Ramos (cell line): Measurements from ENCODE around the gene VSIR.

Experiments used
- in situ Hi-C: fragments of 300-500 bp; cut with MboI; formaldehyde crosslinking; loops from one replicate; pipeline ENCODE4 v1.14.3; 2022; ENCODE audit warnings: low sequenced_read_pairs; ENCODE audit not compliant: unreplicated experiment

VSIR gene

DNA sequence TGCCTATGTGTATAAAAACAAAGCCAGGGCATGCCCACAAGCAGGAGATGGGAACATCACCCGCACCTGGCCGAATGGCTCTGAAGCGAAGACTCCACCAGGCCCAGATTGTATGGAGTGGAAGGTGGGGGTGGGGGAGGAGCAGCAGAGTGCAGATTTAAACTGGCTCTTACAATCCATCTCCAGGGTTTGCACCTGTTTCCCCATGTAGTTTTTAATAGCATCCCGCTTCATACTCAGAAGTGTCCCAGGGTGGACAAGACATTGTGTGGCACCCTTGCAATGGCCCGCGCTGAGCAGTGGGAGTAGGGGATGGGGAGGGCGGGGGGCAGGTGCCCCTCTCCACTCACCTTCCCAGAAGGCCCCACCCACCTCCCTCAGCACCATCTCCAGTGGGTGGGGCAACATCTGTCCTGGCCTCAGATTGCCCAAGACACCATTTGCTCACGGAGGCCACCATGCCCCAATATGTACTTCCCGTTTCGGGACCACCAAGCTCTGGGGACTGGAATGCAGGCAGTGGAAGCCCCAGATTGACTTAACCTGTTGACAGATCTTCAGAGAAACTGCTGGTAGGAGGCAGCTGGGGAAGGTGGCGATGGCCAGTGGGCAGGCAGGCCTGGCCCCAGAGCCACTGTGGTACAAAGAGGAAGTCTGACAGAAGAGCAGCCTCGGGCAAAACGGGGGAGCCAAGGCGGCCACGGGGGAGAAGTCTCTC is 23.0 kb downstream of the VSIR start:
- in situ Hi-C loops = no loop called here

DNA sequence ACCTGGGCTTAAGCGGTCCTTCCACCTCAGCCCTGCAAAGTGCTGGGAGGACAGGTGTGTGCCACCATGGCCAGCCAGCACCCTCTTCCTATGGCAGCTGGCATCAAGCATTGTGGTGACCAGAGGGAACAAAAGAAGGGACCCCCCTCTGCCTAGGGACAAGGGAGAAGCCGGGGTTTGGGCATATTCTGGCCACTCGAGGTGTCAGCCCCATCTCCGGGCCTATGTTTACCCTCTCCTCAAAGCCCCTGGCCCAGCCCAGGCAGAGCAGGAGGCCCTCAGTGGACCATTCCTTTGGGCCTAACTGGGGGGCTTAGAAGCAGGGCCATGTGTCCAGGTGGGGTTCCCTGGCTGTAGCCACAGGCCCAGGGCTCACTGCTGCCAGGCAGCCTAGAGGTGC is 23.9 kb downstream of the VSIR start:
- in situ Hi-C loops = loop anchor here (25.0 kb wide), 1 partner anchor 1262 kb away; the partner anchor contains the start of gene PALD1

DNA sequence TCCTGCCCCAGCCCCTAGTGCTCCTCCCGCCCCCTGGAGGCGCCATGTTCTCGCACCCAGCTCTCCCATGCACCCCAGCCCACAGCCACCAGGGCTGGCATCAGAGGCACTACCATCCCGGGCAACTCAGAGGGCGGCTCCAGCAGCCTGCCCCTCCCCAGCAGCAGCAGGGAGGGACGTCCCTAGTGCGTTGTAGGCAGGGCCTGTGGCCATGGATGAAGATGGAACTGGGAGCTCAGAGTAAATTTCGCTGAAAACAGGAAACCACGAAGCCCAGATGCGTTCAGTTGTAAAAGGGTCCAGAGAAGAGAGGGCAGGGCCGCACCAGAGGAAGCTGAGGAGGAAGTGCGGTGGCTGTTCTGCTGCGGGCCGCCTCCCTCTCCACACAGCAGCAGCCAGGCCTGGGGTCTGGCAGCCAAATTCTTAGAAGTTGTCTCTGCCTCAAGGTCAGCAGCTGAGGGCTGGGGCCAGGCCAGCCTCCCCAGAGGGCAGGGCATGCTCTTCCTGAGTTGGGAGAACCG is 24.6 kb downstream of the VSIR start:
- in situ Hi-C loops = loop anchor here (25.0 kb wide), 1 partner anchor 1261 kb away; the partner anchor contains the start of gene PALD1

DNA sequence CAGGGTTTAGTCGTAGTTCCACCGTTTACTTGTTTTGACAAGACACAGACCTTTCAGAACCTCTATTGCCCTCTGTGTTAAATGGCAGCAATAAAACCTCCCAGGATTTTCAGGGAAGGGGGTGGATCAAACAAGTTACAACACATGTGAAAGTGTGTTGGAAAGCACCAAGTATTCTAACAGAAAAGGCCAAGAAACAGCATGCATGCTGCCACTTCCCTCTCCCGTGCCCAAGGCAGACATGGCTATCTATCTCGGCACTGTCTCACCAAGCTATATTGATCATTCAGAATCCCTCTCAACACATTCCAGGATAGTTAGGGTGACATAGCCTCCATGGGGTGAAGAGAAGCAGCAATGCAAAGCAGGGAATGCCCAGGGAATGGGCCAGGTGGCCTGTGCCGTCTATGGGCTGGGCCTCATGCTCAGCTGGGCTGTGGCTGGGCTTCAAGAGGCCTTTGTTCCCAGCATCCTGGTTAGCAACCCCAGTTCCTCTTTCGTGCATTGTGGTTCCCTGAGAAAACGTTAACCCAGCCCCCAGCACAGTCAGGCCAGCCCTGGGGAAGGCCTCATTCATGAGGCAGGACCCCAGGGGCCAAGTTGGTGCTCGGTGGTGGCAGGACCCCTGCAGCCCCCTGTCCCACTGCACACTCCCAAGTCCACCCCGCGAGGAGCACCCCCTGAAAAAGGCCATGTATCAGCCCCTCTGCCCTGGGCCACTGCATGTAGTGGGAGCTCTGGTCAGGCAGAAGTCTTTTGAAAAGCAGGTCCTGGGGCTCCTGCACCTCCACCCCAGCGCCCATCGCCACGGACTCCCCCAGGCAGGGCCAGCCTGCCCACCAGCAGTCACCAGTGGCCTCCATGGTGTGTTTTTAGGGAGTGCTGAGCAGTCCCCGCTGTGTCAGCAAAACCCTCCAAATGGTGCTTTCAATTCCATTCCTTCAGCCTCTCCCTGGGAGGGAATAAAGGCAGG is 25.5 kb downstream of the VSIR start:
- in situ Hi-C loops = loop anchor here (25.0 kb wide), 1 partner anchor 1261 kb away; the partner anchor contains the start of gene PALD1

DNA sequence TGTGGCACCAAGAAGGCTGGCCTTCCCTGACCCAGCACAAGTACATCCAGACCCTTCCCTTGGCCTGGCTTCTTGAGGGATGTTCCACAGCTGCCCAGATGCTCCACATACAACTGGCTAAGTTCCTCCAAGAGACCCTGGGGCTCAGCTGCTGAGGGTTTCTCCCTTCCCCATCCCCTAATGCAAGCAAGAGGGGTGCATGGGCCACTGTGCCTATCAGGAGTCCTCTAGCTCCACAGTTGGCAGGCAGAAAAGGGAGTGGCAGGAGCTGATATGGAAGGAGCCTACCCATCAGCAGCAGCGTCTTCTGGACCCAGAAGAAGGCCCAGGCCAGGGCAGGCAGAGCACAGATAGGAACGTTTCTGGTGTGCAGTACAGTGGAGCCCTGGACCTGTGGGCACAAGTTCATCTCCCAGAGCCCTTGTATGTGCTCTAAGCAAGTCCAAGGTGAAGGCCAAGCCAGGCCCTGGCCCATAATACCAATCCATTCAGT is 26.2 kb downstream of the VSIR start:
- in situ Hi-C loops = loop anchor here (25.0 kb wide), 1 partner anchor 1260 kb away; the partner anchor contains the start of gene PALD1

DNA sequence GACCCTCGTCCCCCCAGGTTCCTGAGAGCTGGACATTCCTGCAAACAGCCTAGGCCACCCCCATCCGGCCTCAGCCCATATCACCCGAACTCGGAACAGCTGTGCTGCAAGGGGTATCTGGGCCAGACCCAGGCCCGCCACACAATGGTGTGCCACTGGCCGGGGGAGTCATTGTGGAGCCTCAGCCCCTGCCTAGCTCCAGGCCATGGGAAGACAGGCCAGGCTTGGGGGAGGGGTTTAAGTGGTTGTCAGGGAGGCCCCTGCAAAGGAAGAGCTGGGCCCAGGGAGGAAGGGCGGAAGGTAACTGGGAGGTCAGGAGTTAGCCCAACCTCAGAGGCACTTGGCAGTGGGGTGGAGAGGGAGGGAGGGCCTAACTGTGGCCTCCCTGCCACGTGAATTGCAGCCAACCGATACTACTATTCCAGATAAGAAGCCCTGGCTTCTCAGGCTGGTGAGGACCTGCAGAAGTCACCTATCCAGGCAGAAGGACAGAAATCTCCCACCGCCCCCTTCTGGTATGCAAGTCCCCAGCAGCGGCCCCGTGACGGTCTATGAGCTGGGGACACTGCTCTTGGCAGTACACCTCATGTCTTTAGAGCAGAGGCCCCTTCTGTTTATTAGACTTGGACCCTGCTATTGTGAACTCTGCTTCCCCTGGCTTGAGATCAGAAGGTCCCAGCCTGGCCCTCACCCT is 26.8 kb downstream of the VSIR start:
- in situ Hi-C loops = loop anchor here (25.0 kb wide), 1 partner anchor 1259 kb away; the partner anchor contains the start of gene PALD1

DNA sequence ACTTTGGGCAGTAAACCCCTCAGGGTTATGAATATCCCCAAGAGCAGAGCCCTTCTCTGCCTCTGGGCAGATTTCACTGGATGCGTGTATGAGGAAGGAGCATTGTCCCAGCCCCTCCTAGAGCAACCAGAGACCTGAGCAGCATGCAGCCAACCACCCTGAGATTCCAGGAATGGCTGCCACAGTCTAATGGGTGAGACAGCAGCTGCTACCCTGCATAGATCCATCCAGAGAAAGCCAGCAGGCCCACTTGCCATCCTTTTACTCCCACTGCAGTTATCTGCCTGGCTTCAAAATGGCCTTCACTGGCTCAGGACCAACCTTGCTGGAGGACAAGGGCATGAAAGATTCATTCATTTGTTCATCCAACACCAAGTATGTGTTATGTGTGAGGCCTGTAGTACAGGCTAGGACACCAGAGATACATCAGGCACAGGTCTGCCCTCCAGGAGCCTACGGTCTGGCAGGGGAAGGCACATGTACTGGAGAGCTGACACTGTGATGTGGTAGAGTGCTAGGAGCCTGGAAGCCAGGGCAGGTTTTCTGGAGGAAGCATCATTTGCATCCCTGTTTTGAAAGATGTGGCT is 27.6 kb downstream of the VSIR start:
- in situ Hi-C loops = loop anchor here (25.0 kb wide), 1 partner anchor 1258 kb away; the partner anchor contains the start of gene PALD1

DNA sequence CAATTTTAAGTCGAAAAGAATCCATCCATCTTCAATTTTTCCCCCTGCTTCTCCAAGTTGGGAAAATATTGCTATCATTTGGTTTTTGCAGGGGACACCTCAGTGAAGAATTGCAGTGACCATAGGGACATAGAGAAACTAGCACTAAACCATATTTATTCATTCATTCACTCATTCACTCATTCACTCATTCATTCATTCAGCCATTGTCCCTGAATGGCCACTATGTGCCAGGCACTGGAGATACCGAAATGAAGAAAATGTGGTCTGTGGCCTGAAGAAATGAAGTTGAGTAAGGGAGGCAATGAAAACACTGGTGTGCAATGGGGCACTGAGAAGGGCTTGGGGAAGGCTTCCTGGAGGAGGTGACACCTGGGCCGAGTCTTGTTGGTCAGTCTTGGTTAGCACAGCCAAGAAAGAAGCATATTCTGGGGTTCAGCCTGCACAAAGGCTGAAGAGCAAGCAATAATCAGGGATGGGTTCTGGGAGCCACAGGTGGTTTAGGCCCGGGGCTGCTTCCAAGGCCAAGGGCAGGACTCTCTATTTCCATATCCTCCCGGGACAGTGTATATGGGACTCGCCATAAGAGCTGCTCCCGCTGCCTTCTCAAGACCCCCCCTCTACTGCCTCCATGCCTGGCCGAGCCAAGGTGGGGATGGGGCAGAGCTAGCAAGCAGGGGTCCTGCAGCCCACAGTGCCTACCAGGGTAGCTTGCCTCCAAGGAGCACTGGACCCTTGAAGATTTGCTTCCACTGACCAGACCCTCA is 28.2 kb downstream of the VSIR start:
- in situ Hi-C loops = loop anchor here (25.0 kb wide), 1 partner anchor 1258 kb away; the partner anchor contains the start of gene PALD1

DNA sequence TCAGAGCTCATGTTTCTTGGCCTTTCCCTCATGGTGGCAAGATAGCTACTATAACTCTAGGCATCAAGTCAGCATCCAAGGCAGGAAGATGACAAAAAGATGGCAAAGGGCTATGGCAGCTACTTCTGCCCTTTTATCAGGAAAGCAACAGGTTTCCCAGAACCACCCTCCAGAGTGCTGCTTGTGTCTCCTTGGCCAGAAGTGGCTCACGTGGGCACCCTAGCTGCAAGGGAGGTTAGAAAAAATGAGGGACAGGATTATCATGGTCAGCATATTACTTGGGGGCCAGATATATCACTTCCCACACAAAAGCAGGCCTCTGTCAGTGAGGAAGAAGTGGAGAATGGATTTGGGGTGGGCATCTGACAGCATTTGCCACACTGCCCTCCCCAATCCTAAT is 29.5 kb downstream of the VSIR start:
- in situ Hi-C loops = loop anchor here (25.0 kb wide), 1 partner anchor 1257 kb away; the partner anchor contains the start of gene PALD1

DNA sequence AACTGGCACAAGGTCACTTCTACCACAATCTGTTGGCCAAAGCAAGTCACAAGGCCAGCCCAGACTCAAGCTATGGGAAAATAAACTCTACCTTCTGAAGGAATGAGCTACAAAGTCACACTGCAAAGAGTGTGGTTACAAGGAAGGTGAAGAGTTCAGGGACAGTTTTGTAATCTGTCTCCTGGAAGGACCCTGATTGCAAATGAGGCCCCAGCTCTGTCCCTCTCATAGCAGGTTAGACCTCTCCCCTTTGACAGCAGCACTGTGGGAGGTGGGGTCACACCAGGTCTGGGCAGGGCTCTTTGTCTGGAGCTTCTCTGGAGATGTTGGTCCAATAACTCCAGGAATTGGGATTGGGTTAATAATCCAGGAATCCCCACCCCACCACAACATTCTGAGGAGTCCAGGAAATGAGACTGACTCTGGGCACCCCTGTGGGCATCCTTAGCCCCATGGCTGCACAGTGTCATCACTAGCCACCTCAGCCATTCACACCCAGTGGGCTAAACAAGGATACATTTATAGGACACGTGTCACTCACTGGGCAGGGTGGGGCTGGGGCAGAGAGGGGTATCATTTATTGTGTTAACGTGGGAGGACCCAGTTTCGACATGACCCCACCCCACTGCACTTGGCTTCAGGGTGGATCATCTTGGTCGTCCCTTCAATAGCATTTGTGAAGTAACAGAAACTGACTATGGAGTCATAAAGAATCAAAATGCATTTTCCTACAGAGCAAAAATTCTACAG is 30.1 kb downstream of the VSIR start:
- in situ Hi-C loops = loop anchor here (25.0 kb wide), 1 partner anchor 1256 kb away; the partner anchor contains the start of gene PALD1

DNA sequence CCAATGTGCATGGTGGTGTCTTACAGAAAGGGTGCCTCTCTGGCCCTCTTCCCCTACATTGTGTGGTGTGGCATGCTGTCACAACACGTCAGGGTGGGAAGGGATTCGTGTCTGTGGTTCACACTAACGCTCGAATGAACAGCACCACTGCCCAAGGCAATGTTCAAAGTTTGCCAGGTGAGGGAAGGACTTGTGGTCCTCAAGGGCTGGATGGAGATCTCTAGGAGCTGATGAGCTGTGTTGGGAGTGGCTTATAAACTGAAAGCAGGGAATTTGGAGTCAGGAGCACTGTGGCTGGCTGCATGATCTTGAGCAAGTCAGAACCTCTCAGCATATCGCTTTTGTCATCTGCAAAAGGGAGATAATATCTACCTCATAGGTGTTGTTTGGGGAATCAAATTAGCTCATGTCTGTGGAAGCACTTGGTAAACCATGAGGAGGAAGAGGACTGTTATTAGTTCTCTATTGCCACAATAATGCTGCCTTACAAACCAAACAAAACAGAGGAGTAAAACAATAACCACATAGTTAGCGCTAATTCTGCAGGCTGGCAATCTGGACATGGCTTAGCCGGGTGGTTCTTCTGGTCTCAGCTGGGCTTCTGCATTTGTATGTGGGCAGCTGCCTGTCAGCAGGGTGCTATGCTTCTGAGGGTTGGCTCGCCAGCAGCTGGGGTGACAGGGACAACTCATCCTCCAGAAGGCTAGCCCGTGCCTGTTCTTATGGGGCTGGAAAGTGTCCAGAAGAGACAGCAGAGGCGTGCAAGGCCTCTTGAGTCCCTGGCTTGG is 30.8 kb downstream of the VSIR start:
- in situ Hi-C loops = loop anchor here (25.0 kb wide), 1 partner anchor 1255 kb away; the partner anchor contains the start of gene PALD1

DNA sequence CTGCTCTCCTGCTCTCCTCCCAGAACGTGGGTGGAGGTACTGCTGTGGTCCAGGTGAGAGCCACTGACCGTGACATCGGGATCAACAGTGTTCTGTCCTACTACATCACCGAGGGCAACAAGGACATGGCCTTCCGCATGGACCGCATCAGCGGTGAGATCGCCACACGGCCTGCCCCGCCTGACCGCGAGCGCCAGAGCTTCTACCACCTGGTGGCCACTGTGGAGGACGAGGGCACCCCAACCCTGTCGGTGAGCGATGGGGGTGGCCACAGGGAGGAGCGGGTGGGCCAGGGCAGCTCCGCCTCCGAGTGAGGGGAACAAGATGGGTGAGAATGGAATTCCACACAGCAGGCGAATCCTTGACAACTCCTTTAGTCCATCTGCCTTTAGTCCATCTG is 31.6 kb downstream of the VSIR start:
- in situ Hi-C loops = loop anchor here (25.0 kb wide), 1 partner anchor 1254 kb away; the partner anchor contains the start of gene PALD1

DNA sequence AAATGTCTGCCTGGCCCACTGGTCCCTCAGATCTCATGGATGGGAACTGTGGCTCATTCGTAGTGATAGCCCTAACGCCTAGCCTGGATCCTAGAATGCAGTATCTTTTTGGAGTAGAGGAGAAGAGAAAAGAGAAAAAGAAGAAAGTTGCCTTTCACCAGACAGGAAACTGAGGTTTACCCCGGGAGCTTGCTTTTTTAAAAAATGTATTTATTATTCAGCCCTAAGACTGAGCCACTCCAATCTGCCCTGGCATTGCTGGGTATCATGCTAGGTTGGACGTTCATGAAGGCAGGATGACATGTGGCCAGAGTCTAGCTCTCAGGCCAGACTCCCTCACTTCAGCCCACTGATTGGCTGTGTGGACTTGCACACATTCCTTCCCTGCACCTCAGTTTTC is 32.3 kb downstream of the VSIR start:
- in situ Hi-C loops = loop anchor here (25.0 kb wide), 1 partner anchor 1254 kb away; the partner anchor contains the start of gene PALD1

DNA sequence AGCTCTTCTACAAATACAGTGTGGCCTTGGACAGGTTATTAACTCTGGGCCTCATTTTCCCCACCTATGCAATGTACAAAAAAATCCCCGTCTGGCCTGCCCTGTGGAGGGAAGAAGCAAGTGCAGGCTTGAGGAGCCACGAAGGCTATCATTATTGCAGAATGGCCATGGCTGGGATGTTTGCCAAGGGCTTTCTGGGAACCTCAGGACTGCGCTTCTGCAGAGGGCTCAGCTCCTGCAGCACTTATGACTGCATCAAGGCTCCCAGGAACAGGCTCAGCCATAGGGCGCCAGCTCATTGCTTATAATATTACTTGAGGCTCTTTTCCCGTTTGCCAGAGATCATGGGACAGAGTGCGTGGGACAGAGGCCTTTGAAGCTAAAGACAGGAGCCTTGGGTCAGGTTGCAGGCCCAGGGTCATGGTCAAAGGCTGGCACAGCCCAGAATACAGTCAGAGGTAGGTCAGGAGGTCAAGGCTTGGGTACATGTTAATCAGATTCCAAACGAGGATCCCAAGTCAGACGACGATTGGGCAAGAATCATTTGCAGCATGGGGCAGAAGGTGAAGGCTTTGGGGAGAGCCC is 33.2 kb downstream of the VSIR start:
- in situ Hi-C loops = loop anchor here (25.0 kb wide), 1 partner anchor 1253 kb away; the partner anchor contains the start of gene PALD1

DNA sequence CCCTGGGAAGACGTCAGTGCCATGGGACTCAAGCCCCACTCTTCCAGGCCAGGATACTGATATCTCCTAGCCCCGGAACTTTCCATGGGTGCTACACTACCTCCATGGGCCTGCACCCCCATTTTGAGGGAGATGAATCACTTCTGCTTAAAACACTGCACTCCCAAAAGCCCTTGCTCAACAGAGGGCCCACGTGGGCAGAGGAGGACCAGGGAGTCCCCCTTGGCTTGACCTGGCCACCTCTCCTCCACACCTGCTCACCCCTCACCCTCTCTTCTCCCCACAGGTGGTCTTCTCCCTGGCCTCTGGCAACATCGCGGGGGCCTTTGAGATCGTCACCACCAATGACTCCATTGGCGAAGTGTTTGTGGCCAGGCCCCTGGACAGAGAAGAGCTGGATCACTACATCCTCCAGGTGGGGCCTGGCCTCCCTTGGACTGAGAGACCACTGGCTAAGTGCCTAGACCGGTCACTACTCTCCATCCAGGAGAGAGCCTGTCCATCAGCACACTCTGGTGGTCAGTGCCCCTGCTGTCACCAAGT is 33.9 kb downstream of the VSIR start:
- in situ Hi-C loops = loop anchor here (25.0 kb wide), 1 partner anchor 1252 kb away; the partner anchor contains the start of gene PALD1

DNA sequence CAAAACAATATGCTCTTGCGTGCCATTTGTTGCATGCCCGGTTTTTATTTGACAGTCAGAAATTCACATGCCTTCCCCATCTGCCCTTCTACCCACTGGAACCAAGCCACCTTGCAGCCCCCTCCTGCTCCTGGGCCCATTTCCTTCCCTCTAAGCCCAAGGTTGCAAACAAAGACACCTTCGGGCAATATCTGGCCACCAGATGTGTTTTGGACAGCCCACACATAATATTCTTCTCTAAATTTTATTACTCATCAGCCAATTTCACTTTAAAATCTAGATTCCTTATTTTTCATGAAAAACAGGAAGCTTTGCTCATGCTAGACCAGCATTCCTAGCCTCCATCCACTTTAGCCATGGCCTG is 35.5 kb downstream of the VSIR start:
- in situ Hi-C loops = loop anchor here (25.0 kb wide), 1 partner anchor 1251 kb away; the partner anchor contains the start of gene PALD1
